H1 (cell line): ENCODE results near the gene NELL2.

Source experiments
- BACH1 ChIP-seq: IDR thresholded peaks from 2 replicates; pipeline ENCODE4 v1.6.1; 2012; ENCODE audit warnings: low read length, improper control_type of control experiment
- EP300 ChIP-seq, 2 experiments: IDR thresholded peaks; 1 replicate in 1 of 2; 2 replicates in 1 of 2; pipeline ENCODE4 v1.6.1; 2011 to 2012; ENCODE audit warnings: low read depth in 2 of 2, low read length in 2 of 2, mild to moderate bottlenecking in 2 of 2, borderline replicate concordance in 1 of 2, inconsistent platforms in 1 of 2, moderate library complexity in 1 of 2
- HDAC2 ChIP-seq, 2 experiments: fragments of 300-600 bp in 1 of 2; sonication (generic) in 1 of 2; IDR thresholded peaks; 2 replicates each; pipeline ENCODE4 v1.6.1; 2011 to 2012; ENCODE audit warnings: low read depth in 2 of 2, low read length in 2 of 2, mild to moderate bottlenecking in 2 of 2, moderate library complexity in 2 of 2, borderline replicate concordance in 1 of 2, inconsistent platforms in 1 of 2
- POLR2A ChIP-seq, 2 experiments: IDR thresholded peaks; 1 replicate in 1 of 2; 2 replicates in 1 of 2; pipeline ENCODE4 v1.6.1; 2011; ENCODE audit warnings: low read depth in 2 of 2, low read length in 2 of 2, mild to moderate bottlenecking in 2 of 2; ENCODE audit errors: control extremely low read depth in 1 of 2
- RBBP5 ChIP-seq: IDR thresholded peaks from 2 replicates; pipeline ENCODE4 v1.7.1; 2012; ENCODE audit warnings: low read depth, mild to moderate bottlenecking, inconsistent platforms, low read length, moderate library complexity, borderline replicate concordance
- SP1 ChIP-seq: IDR thresholded peaks from 2 replicates; pipeline ENCODE4 v1.6.1; 2011; ENCODE audit warnings: low read depth, low read length
- TAF1 ChIP-seq: IDR thresholded peaks from 2 replicates; pipeline ENCODE4 v1.6.1; 2011; ENCODE audit warnings: mild to moderate bottlenecking, low read depth, low read length
- TF ChIP-seq, protein P1 (sequence below), 3 experiments: IDR thresholded peaks; 1 replicate in 2 of 3; 2 replicates in 1 of 3; pipeline versions ENCODE4 v1.5.1 to v1.6.1; 2011; ENCODE audit warnings: low read length in 3 of 3, mild to moderate bottlenecking in 3 of 3, inconsistent platforms in 2 of 3, low read depth in 1 of 3, moderate library complexity in 1 of 3; ENCODE audit not compliant: insufficient read depth in 1 of 3; ENCODE audit errors: control extremely low read depth in 1 of 3

DNA sequence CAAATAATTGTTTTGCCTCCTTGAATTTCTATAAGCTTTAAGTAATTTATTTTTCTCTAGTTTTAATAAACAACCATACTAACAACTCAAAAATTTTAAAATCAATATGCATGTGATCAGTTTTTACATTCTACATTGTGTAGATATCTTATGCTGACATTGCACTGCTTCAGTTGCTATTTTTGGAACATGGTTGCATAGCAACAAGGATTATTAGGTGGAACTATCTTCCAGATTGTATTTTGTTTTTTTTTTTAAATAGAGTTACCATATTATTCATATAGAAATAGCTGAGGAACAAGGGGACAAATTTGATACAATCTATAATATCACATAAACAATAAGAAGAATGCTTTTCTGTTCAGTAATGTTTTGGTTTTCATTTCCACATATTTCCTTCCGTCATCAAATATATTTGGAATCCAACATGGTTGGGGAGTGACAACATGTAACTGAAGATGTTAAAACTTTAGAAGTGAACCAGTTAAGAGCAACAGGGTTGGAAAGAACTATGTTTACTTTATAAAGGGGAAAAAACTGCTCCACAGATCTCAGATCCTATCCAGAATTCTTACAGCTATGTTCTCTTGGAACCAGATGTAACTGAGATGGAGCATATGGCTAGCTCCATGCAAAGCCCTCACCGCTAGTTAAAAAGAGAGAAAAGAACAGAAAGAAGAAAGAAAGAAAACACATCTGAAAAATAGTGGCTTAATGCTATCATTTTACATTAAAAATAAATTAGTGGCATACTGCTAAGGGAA, 235.5 kb downstream of the NELL2 start:
- no peak for TF ChIP-seq SP1
- TF ChIP-seq, protein P1, sequence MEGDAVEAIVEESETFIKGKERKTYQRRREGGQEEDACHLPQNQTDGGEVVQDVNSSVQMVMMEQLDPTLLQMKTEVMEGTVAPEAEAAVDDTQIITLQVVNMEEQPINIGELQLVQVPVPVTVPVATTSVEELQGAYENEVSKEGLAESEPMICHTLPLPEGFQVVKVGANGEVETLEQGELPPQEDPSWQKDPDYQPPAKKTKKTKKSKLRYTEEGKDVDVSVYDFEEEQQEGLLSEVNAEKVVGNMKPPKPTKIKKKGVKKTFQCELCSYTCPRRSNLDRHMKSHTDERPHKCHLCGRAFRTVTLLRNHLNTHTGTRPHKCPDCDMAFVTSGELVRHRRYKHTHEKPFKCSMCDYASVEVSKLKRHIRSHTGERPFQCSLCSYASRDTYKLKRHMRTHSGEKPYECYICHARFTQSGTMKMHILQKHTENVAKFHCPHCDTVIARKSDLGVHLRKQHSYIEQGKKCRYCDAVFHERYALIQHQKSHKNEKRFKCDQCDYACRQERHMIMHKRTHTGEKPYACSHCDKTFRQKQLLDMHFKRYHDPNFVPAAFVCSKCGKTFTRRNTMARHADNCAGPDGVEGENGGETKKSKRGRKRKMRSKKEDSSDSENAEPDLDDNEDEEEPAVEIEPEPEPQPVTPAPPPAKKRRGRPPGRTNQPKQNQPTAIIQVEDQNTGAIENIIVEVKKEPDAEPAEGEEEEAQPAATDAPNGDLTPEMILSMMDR (IDR thresholded peaks at IDR 0.05; ENCODE audit: control extremely low read depth in 1 of 3, insufficient read depth in 1 of 3, low read depth in 1 of 3, low read length in 3 of 3), result no peak
- no peak for TF ChIP-seq BACH1
- no peak for TF ChIP-seq RBBP5
- no peak for TF ChIP-seq HDAC2 (IDR thresholded peaks at IDR 0.05; ENCODE audit: borderline replicate concordance in 1 of 2, low read depth in 2 of 2, low read length in 2 of 2)
- no peak for TF ChIP-seq POLR2A (IDR thresholded peaks at IDR 0.05; ENCODE audit: control extremely low read depth in 1 of 2, low read depth in 2 of 2, low read length in 2 of 2)
- no peak for TF ChIP-seq EP300 (IDR thresholded peaks at IDR 0.05; ENCODE audit: borderline replicate concordance in 1 of 2, low read depth in 2 of 2, low read length in 2 of 2)
- TF ChIP-seq TAF1, result no peak
